CD4-positive, CD25-positive, alpha-beta regulatory T cell (primary cell): ENCODE results near the gene ZNF330. TPM values are rescaled to one million over a fixed set of nuclear protein-coding genes. Genes with fewer than 3 reads are reported as not detected.
A peak's percentile ranks its signal among the peaks of the same experiment; 100 is the strongest.
"Not testable (repeated sequence)": the region's sequence is repeated elsewhere in the genome, so short reads cannot be mapped to it uniquely, and the experiment has no call there.

Experiments
- ATAC-seq, 2 donors: fragments of 150-1000 bp; cut with Tn5 transposase; one replicate each; pipeline ENCODE4 v1.10.0; 2021; ENCODE audit warnings: low read depth in 2 of 2, moderate number of reproducible peaks in 2 of 2, moderate library complexity in 1 of 2
- DNase-seq, 3 donors: peaks; one replicate each; pipeline versions ENCODE4 v3.0.0 to v3.0.0-alpha.2; 2012 to 2022; ENCODE audit warnings: mixed read lengths in 1 of 3
- H3K27ac ChIP-seq: one replicate; pipeline ENCODE4 v1.7.0; 2013; ENCODE audit warnings: mild to moderate bottlenecking, low read length; ENCODE audit not compliant: insufficient read depth, poor library complexity, severe bottlenecking
- H3K27me3 ChIP-seq: one replicate; pipeline ENCODE4 v1.7.0; 2013; ENCODE audit warnings: low read length; ENCODE audit not compliant: control insufficient read depth, insufficient read depth
- H3K36me3 ChIP-seq: one replicate; pipeline ENCODE4 v1.7.0; 2013; ENCODE audit warnings: mild to moderate bottlenecking, low read length, moderate library complexity; ENCODE audit not compliant: control insufficient read depth, insufficient read depth
- H3K4me1 ChIP-seq: 2 replicates; pipeline ENCODE4 v1.7.0; 2013; ENCODE audit warnings: mild to moderate bottlenecking, low read length; ENCODE audit not compliant: insufficient read depth, control insufficient read depth, poor library complexity, severe bottlenecking
- H3K4me3 ChIP-seq: one replicate; pipeline ENCODE4 v1.7.0; 2013; ENCODE audit warnings: low read depth, mild to moderate bottlenecking, low read length, moderate library complexity
- H3K9me3 ChIP-seq, 2 experiments: 1 replicate in 1 of 2; 2 replicates in 1 of 2; pipeline ENCODE4 v1.7.0; 2013; ENCODE audit warnings: low read length in 2 of 2, mild to moderate bottlenecking in 1 of 2, moderate library complexity in 1 of 2; ENCODE audit not compliant: control insufficient read depth in 2 of 2
- H3K27ac Mint-ChIP-seq, 3 donors: one replicate each; pipeline ENCODE4 v1.8.0; 2020 to 2022; ENCODE audit warnings: mild to moderate bottlenecking in 3 of 3, mixed read lengths in 3 of 3, moderate library complexity in 2 of 3
- H3K27me3 Mint-ChIP-seq: one replicate; pipeline ENCODE4 v1.8.0; 2022; ENCODE audit warnings: mild to moderate bottlenecking, mixed read lengths
- H3K36me3 Mint-ChIP-seq: one replicate; pipeline ENCODE4 v1.8.0; 2020; ENCODE audit warnings: mixed read lengths
- H3K4me1 Mint-ChIP-seq, 4 donors: one replicate each; pipeline ENCODE4 v1.8.0; 2020 to 2022; ENCODE audit warnings: mixed read lengths in 4 of 4, mild to moderate bottlenecking in 1 of 4
- H3K4me3 Mint-ChIP-seq, 4 donors: one replicate each; pipeline ENCODE4 v1.8.0; 2020 to 2022; ENCODE audit warnings: mild to moderate bottlenecking in 4 of 4, mixed read lengths in 4 of 4, moderate library complexity in 3 of 4
- H3K9me3 Mint-ChIP-seq, 7 donors: one replicate each; pipeline ENCODE4 v1.8.0; 2020 to 2022; ENCODE audit warnings: mixed read lengths in 7 of 7, mild to moderate bottlenecking in 3 of 7, moderate library complexity in 2 of 7
- polyA plus RNA-seq, 4 donors: library from polyadenylated mRNA; unstranded; fragments of 300-500 nt; fragmentation: Illumina TruSeq; gene quantifications; one replicate each; pipeline ENCODE4 v1.2.3, GENCODE V29; 2021
- total RNA-seq: library from RNA; stranded (reverse); gene quantifications from one replicate; pipeline ENCODE4 v1.2.3, GENCODE V29; 2022

ZNF330 gene
- total RNA-seq (35.9 TPM), polyA plus RNA-seq (10 to 100 TPM; 24.3 to 43.3 (median 36.3) TPM)

DNA sequence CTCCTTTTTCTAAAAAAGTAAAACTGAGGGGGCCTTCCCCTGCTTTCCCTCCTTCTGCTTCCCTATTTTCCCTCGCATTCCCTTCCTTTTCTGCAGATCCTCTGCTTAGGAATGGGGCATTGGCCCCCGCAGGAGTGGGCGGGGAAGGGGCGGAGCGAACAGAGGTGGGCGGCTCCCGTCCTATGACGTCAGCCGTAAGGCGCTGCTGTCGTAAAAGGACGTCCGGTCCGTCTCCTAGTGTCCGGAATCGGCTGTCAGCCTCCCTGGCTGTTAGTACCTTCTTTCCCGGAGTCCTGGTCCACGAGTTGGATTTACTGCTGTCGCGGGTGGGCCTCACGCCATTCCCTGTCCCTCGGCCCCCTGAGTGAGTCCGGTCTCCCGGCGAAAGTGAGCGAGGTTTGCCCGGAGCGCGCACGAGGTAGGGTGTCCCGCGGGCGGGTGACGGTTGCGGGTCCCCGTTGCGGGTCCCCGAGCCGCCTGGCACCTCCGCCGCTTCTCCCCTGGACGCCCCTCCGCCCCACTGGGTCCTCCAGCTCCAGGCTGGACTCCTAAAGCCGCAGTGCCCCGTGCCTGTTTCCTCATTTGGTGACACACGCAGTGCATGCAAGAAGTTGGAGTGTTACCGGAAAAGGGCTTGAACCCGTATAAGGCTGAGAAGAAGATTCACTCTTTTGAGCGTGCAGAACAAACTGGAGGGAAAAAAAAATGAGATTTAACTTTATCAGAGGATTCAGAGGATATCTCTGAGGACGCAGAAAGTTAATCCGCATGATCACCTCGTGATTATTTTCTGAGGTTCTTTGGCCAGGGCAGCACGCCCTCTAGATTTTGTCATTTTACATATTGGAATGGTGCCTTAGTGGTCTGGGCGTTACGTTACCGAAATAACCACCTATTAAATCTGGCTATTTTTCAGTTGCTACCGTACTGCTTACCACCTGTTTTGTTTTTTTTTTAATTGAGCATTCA, at the start of gene ZNF330:
ZNF330 (plus strand) TSS at position 205 of the 969 bp plus-strand sequence. CDS start 1,477 bp downstream, outside the sequence.
- Histone ChIP-seq H3K27ac (peak within 1 kb of the TSS; percentile 87), H3K4me3 (peak within 1 kb of the TSS; percentile 99), H3K27me3 (peaks cover 8% of the 10 kb centered on the region), H3K4me1 (peaks cover 10% of the 10 kb centered on the region), H3K9me3 (no peaks in the 10 kb centered on the region), H3K36me3 (peaks cover 12% of the 10 kb centered on the region)
- peak within 1 kb of the TSS; percentile 93 to 98 (median 96) for H3K4me3 Mint-ChIP-seq
- DNase-seq, result peak; percentile 76 to 87 (median 84)
- H3K27ac Mint-ChIP-seq, result peak within 1 kb of the TSS; percentile 95 to 97 (median 96)
- no peaks in the 10 kb centered on the region for H3K9me3 Mint-ChIP-seq
- peaks cover 23% of the 10 kb centered on the region for H3K27me3 Mint-ChIP-seq
- ATAC-seq, result peak; percentile 85 to 90
- H3K4me1 Mint-ChIP-seq, result peaks cover 31 to 57% (median 44%) of the 10 kb centered on the region in 4 donors
- H3K36me3 Mint-ChIP-seq, result peaks cover 23% of the 10 kb centered on the region

GRCh38 chr4:141174457-141174856, 46.2 kb upstream of the ZNF330 start:
- H3K4me3 ChIP-seq, result no peak overlapping the region
- peaks cover 0 to 2% (median 0%) of the 10 kb centered on the region in 7 donors for H3K9me3 Mint-ChIP-seq
- H3K27me3 Mint-ChIP-seq, result no peaks in the 10 kb centered on the region
- H3K36me3 ChIP-seq, result no peaks in the 10 kb centered on the region
- H3K27me3 ChIP-seq, result peaks cover 2% of the 10 kb centered on the region
- no peaks in the 10 kb centered on the region for H3K4me1 Mint-ChIP-seq
- no peak overlapping the region for H3K27ac ChIP-seq
- DNase-seq, result no peak
- H3K4me1 ChIP-seq, result no peaks in the 10 kb centered on the region
- no peak overlapping the region for H3K4me3 Mint-ChIP-seq
- H3K36me3 Mint-ChIP-seq, result no peaks in the 10 kb centered on the region
- H3K9me3 ChIP-seq, result no peaks in the 10 kb centered on the region
- no peak overlapping the region for H3K27ac Mint-ChIP-seq
- no peak for ATAC-seq

DNA sequence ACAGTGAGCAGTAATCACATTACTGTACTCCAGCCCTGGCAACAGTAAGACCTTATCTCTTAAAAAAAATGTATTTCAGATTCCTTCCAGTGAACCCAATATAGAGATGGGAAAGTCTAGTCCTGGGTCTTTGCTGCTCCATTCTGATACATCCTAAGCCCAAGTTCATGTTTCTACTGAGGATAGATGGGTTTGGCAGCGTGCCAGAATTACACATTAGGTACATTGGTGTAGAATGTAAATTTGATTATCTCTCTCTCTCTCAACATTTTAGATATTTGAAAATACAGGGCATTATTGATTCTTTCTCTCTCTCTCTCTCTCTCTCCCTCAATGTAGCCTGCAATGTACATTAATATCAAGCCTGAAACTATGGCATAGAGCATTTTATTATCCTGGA, 43.5 kb upstream of the ZNF330 start:
- DNase-seq (no peak), ATAC-seq (no peak)
- no peaks in the 10 kb centered on the region for H3K27me3 Mint-ChIP-seq
- no peaks in the 10 kb centered on the region for H3K36me3 Mint-ChIP-seq
- H3K27ac Mint-ChIP-seq, result no peak overlapping the region
- no peak overlapping the region for H3K4me3 Mint-ChIP-seq
- no peaks in the 10 kb centered on the region for H3K4me1 Mint-ChIP-seq
- Histone ChIP-seq H3K9me3 (no peaks in the 10 kb centered on the region), H3K27ac (no peak overlapping the region), H3K27me3 (no peaks in the 10 kb centered on the region), H3K36me3 (no peaks in the 10 kb centered on the region), H3K4me1 (no peaks in the 10 kb centered on the region), H3K4me3 (no peak overlapping the region)
- H3K9me3 Mint-ChIP-seq, result peaks cover 0 to 2% (median 0%) of the 10 kb centered on the region in 7 donors

GRCh38 chr4:141179474-141180373, 41.0 kb upstream of the ZNF330 start:
- no peak for ATAC-seq
- no peak overlapping the region for H3K4me3 ChIP-seq
- no peak overlapping the region for H3K27ac Mint-ChIP-seq
- no peaks in the 10 kb centered on the region for H3K27me3 ChIP-seq
- no peaks in the 10 kb centered on the region for H3K36me3 Mint-ChIP-seq
- no peaks in the 10 kb centered on the region for H3K4me1 ChIP-seq
- no peaks in the 10 kb centered on the region for H3K36me3 ChIP-seq
- no peaks in the 10 kb centered on the region for H3K9me3 ChIP-seq
- no peak overlapping the region for H3K4me3 Mint-ChIP-seq
- H3K4me1 Mint-ChIP-seq, result no peaks in the 10 kb centered on the region
- peaks cover 0 to 2% (median 0%) of the 10 kb centered on the region in 7 donors for H3K9me3 Mint-ChIP-seq
- no peak overlapping the region for H3K27ac ChIP-seq
- H3K27me3 Mint-ChIP-seq, result peaks cover 4% of the 10 kb centered on the region
- DNase-seq, result no peak

- Mint-ChIP-seq H3K27ac (no peak overlapping the region), H3K36me3 (no peaks in the 10 kb centered on the region), H3K4me1 (no peaks in the 10 kb centered on the region), H3K4me3 (no peak overlapping the region), H3K9me3 (peaks cover 0 to 2% (median 0%) of the 10 kb centered on the region in 7 donors), H3K27me3 (peaks cover 4% of the 10 kb centered on the region)
- no peak for DNase-seq
- Histone ChIP-seq H3K27ac (no peak overlapping the region), H3K36me3 (no peaks in the 10 kb centered on the region), H3K9me3 (no peaks in the 10 kb centered on the region), H3K4me1 (no peaks in the 10 kb centered on the region), H3K27me3 (no peaks in the 10 kb centered on the region), H3K4me3 (no peak overlapping the region)
- ATAC-seq, result no peak
Observed at GRCh38 chr4:141180991-141181761, 39.5 kb upstream of the ZNF330 start.

GRCh38 chr4:141183491-141183890, 37.2 kb upstream of the ZNF330 start:
- not testable (repeated sequence) for DNase-seq, H3K27me3 ChIP-seq, H3K9me3 Mint-ChIP-seq, H3K27me3 Mint-ChIP-seq, H3K4me3 ChIP-seq, ATAC-seq, H3K27ac ChIP-seq, H3K36me3 ChIP-seq, H3K4me1 Mint-ChIP-seq, H3K27ac Mint-ChIP-seq, H3K36me3 Mint-ChIP-seq, H3K9me3 ChIP-seq, H3K4me1 ChIP-seq, H3K4me3 Mint-ChIP-seq

DNA sequence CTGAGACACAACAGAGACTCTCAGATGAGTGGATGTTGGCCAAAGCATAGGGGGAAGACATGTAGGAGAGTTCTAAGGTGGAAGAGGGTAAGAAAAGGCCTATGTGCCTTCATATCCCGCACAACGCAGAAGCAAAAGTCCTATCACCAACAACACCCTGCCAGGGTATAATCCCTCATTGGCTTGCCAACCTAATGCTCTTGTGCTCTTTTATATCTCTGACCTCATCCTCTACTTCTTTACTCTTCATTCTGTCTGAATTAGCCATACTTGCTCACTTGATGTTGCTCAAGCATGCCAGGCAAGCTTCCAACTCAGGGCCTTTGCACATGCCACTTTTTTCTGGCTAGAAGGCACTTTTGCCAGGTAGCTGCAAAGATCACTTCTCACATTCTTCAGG, 28.1 kb upstream of the ZNF330 start:
- H3K36me3 ChIP-seq, result no peaks in the 10 kb centered on the region
- Mint-ChIP-seq H3K4me1 (no peaks in the 10 kb centered on the region), H3K27ac (no peak overlapping the region), H3K9me3 (peaks cover 0 to 5% (median 2%) of the 10 kb centered on the region in 7 donors), H3K36me3 (no peaks in the 10 kb centered on the region), H3K4me3 (no peak overlapping the region), H3K27me3 (peaks cover 7% of the 10 kb centered on the region)
- peaks cover 8% of the 10 kb centered on the region for H3K27me3 ChIP-seq
- no peaks in the 10 kb centered on the region for H3K4me1 ChIP-seq
- DNase-seq (no peak), ATAC-seq (no peak)
- H3K4me3 ChIP-seq, result no peak overlapping the region
- peaks cover 0 to 4% of the 10 kb centered on the region in 2 experiments for H3K9me3 ChIP-seq
- H3K27ac ChIP-seq, result no peak overlapping the region
